T-helper 9 cell (primary cell): ENCODE results near the gene VWA7.

Source experiments
- DNase-seq: peaks from one replicate; pipeline ENCODE4 v3.0.0-alpha.2; 2020

VWA7 gene

GRCh38 chr6:31727717-31728671, 49.1 kb downstream of the VWA7 start:
- DNase-seq, result no peak

- no peak for DNase-seq
Observed at GRCh38 chr6:31727034-31727716, 50.0 kb downstream of the VWA7 start.

- DNase-seq, result no peak
Observed at GRCh38 chr6:31725502-31726350, 51.4 kb downstream of the VWA7 start.

GRCh38 chr6:31723980-31724691, 53.0 kb downstream of the VWA7 start:
- no peak for DNase-seq

GRCh38 chr6:31723245-31723979, 53.7 kb downstream of the VWA7 start, which contains the start of gene MPIG6B:
MPIG6B (plus strand) TSS chr6:31723373; CDS start chr6:31723384, 11 bp downstream.
- no peak for DNase-seq

GRCh38 chr6:31722173-31722572, 55.0 kb downstream of the VWA7 start:
- no peak for DNase-seq

- DNase-seq, result no peak
Observed at GRCh38 chr6:31721351-31722020, 55.6 kb downstream of the VWA7 start, which contains the start of gene LY6G6C. LY6G6C (minus strand) TSS chr6:31721746; CDS start chr6:31721679, 67 bp downstream.

- no peak for DNase-seq
Observed at GRCh38 chr6:31720196-31720770, 56.8 kb downstream of the VWA7 start.

- DNase-seq, result no peak
Observed at GRCh38 chr6:31719001-31719400, 58.1 kb downstream of the VWA7 start.

GRCh38 chr6:31718265-31718664, 58.9 kb downstream of the VWA7 start:
- DNase-seq, result no peak

GRCh38 chr6:31717499-31718222, 59.5 kb downstream of the VWA7 start:
- no peak for DNase-seq
